PC-9 (cell line): Measurements from ENCODE around the gene TEC. TPM values are rescaled to one million over a fixed set of nuclear protein-coding genes. Genes with fewer than 3 reads are reported as not detected.
"Not testable (repeated sequence)": the region's sequence is repeated elsewhere in the genome, so short reads cannot be mapped to it uniquely, and the experiment has no call there.

Source experiments
- BruUV-seq: library from RNA; stranded (reverse); fragments of 400-500 nt; replicated peaks from 2 replicates; lab custom pipeline; 2021; lab: Mats Ljungman, UMichigan
- CTCF ChIA-PET: fragments of 300-600 bp; sonication (Branson Sonifier 250); formaldehyde crosslinking; loops from one replicate; lab custom pipeline; 2022; ENCODE audit warnings: antibody characterized with exemption; lab: Charles Lee
- POLR2A ChIA-PET: fragments of 300-600 bp; sonication (Branson Sonifier 250); formaldehyde crosslinking; loops from one replicate; lab custom pipeline; 2022; ENCODE audit warnings: antibody characterized with exemption; ENCODE audit not compliant: unreplicated experiment; lab: Charles Lee
- DNase-seq, 2 experiments: peaks; one replicate each; pipeline versions ENCODE4 v3.0.0 to v3.0.0-alpha.2; 2015 to 2022; ENCODE audit warnings: mixed read lengths in 1 of 2
- H2AFZ ChIP-seq: fragments of 200-600 bp; sonication (generic); 2 replicates; pipeline ENCODE4 v1.8.1; 2017; ENCODE audit warnings: antibody characterized with exemption
- H3F3A ChIP-seq: fragments of 200-600 bp; sonication (generic); 2 replicates; pipeline ENCODE4 v1.8.1; 2017; ENCODE audit warnings: antibody characterized with exemption, mild to moderate bottlenecking, low read depth; ENCODE audit not compliant: insufficient read depth
- H3K27ac ChIP-seq: fragments of 200-600 bp; sonication (generic); 2 replicates; pipeline ENCODE4 v1.6.1; 2016; ENCODE audit warnings: mixed run types
- H3K27me3 ChIP-seq: fragments of 200-600 bp; sonication (generic); 2 replicates; pipeline ENCODE4 v1.6.1; 2016; ENCODE audit warnings: low read depth, mixed run types; ENCODE audit not compliant: insufficient read depth
- H3K36me3 ChIP-seq: fragments of 200-600 bp; sonication (generic); 2 replicates; pipeline ENCODE4 v1.6.1; 2016; ENCODE audit warnings: low read depth, mixed run types
- H3K4me1 ChIP-seq: fragments of 200-600 bp; sonication (generic); replicated peaks from 2 replicates; pipeline ENCODE4 v1.6.1; 2016; ENCODE audit warnings: mixed run types; ENCODE audit not compliant: insufficient read depth
- H3K4me2 ChIP-seq: fragments of 200-600 bp; sonication (generic); 2 replicates; pipeline ENCODE4 v1.6.1; 2017; ENCODE audit warnings: mixed run types
- H3K4me3 ChIP-seq: fragments of 200-600 bp; sonication (generic); 2 replicates; pipeline ENCODE4 v1.6.1; 2016; ENCODE audit warnings: mixed run types
- H3K79me2 ChIP-seq: fragments of 200-600 bp; sonication (generic); 2 replicates; pipeline ENCODE4 v1.6.1; 2017; ENCODE audit warnings: low read depth, mixed run types
- H3K9me2 ChIP-seq: fragments of 200-600 bp; sonication (generic); 2 replicates; pipeline ENCODE4 v1.8.1; 2017; ENCODE audit warnings: mild to moderate bottlenecking; ENCODE audit not compliant: insufficient read depth
- H3K9me3 ChIP-seq: fragments of 200-600 bp; sonication (generic); 2 replicates; pipeline ENCODE4 v1.8.1; 2016; ENCODE audit warnings: low read depth; ENCODE audit not compliant: insufficient read depth
- H4K20me1 ChIP-seq: fragments of 200-600 bp; sonication (generic); 2 replicates; pipeline ENCODE4 v1.8.1; 2017; ENCODE audit not compliant: insufficient read depth
- EZH2 ChIP-seq: fragments of 200-600 bp; sonication (generic); IDR thresholded peaks from 2 replicates; pipeline ENCODE4 v1.8.0; 2017; ENCODE audit warnings: antibody characterized with exemption, low read depth
- intact Hi-C: fragments of 100-400 bp; cut with micrococcal nuclease; formaldehyde crosslinking; loops from one replicate; pipeline ENCODE4 v1.10.0; 2022; ENCODE audit not compliant: unreplicated experiment
- total RNA-seq: library from RNA; stranded (reverse); gene quantifications from 2 replicates; pipeline ENCODE4 v1.2.3, GENCODE V29; 2021
- TF ChIP-seq, protein P1 (sequence below): fragments of 200-600 bp; sonication (generic); conservative IDR thresholded peaks from 2 replicates; pipeline ENCODE4 v1.6.1; 2017; ENCODE audit warnings: mixed run types, antibody characterized with exemption, mild to moderate bottlenecking, moderate library complexity

The TEC gene
- total RNA-seq, 1 experiment from 2014 or later: 6.2 TPM

DNA sequence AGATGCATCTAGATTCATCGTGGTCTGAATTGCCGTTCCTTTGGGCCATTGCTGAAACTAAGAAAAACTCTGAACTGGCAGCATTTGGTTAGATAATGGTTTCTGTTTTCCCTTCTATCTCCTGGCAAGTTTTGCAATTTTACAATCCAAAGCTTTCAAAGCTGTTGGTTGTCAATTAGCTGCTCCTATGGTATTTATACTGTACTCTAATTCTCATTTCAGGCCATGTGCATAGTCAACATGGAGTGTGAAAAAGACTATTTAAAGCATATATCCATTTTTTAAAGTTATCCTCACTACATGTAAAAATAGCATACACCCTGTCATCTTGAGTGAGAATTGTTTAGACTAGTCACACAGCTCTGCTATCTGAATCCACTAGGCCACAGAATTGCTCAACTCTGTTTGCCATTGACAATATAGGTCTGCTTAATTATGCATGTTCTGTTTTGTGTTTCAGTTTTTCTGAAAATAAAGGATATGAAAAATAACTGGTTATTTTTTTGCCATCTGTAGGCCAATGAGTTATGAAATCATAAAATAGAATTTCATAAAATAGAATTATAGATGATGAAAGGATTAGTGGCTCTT, 27.7 kb upstream of the TEC start:
- BruUV-seq: no TSS peak
- H3K9me3 ChIP-seq: no peaks in the 10 kb centered on the region
- no peaks in the 10 kb centered on the region for H3K9me2 ChIP-seq
- no peak for TF ChIP-seq EZH2
- TF ChIP-seq, protein P1, sequence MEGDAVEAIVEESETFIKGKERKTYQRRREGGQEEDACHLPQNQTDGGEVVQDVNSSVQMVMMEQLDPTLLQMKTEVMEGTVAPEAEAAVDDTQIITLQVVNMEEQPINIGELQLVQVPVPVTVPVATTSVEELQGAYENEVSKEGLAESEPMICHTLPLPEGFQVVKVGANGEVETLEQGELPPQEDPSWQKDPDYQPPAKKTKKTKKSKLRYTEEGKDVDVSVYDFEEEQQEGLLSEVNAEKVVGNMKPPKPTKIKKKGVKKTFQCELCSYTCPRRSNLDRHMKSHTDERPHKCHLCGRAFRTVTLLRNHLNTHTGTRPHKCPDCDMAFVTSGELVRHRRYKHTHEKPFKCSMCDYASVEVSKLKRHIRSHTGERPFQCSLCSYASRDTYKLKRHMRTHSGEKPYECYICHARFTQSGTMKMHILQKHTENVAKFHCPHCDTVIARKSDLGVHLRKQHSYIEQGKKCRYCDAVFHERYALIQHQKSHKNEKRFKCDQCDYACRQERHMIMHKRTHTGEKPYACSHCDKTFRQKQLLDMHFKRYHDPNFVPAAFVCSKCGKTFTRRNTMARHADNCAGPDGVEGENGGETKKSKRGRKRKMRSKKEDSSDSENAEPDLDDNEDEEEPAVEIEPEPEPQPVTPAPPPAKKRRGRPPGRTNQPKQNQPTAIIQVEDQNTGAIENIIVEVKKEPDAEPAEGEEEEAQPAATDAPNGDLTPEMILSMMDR: no peak
- no peak overlapping the region for H3K4me3 ChIP-seq
- no peak overlapping the region for H2AFZ ChIP-seq
- H3K4me1 ChIP-seq: no peaks in the 10 kb centered on the region
- POLR2A ChIA-PET: no interaction called here
- intact Hi-C loops: no loop called here
- no peak for DNase-seq
- H4K20me1 ChIP-seq: no peaks in the 10 kb centered on the region
- no peaks in the 10 kb centered on the region for H3K36me3 ChIP-seq
- CTCF ChIA-PET: no interaction called here
- H3K27me3 ChIP-seq: no peaks in the 10 kb centered on the region
- no peak overlapping the region for H3K27ac ChIP-seq
- no peaks in the 10 kb centered on the region for H3F3A ChIP-seq
- H3K79me2 ChIP-seq: no peaks in the 10 kb centered on the region
- no peak overlapping the region for H3K4me2 ChIP-seq

DNA sequence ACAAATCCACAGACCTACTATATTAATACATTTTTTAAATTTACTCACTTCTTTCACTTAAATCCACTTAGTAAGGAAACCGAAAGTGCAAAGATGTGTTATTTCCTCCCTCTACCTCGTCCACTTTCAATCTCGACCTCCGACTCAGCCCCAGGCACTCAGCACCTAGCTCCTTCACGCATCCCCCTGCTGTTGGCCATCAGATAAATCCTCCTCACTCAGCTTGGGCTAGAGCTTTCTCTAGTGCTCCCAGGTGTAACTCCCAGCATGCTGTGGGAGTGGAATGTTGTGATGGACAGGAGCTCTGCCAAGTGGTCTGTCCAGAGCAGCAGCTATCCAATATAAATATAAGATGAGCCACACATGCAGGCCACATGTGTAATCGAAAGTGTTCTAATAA, 26.7 kb upstream of the TEC start:
- no peaks in the 10 kb centered on the region for H3K79me2 ChIP-seq
- H3K36me3 ChIP-seq: no peaks in the 10 kb centered on the region
- DNase-seq: no peak
- CTCF ChIA-PET: no interaction called here
- no peak overlapping the region for H3K27ac ChIP-seq
- no peaks in the 10 kb centered on the region for H3K9me3 ChIP-seq
- BruUV-seq: no TSS peak
- no peaks in the 10 kb centered on the region for H3K27me3 ChIP-seq
- no peaks in the 10 kb centered on the region for H3F3A ChIP-seq
- H3K4me3 ChIP-seq: no peak overlapping the region
- no peaks in the 10 kb centered on the region for H3K4me1 ChIP-seq
- H3K9me2 ChIP-seq: no peaks in the 10 kb centered on the region
- H2AFZ ChIP-seq: no peak overlapping the region
- no peak overlapping the region for H3K4me2 ChIP-seq
- intact Hi-C loops: no loop called here
- no peaks in the 10 kb centered on the region for H4K20me1 ChIP-seq
- no peak for TF ChIP-seq EZH2
- TF ChIP-seq, protein P1: no peak
- POLR2A ChIA-PET: no interaction called here

DNA sequence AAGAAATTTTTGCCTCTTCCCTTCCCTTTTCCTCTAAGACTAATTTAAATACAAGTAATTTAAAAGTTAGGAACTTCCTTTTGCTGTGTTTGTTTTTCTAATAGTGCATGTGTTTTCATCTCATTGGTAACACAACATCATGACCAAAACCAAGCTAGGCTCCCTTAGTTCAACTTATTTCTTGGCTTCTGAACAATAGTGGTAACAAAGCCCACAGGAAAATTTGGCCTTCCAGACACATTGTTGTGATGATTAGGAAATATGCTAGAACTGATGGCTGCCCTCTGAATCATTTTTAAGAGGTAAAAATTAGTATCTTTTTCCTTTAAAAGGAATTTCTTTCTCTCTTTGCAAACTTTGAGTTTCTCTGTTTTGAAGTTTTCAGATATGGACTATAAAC, 25.5 kb upstream of the TEC start:
- Histone ChIP-seq H3K4me1 (no peaks in the 10 kb centered on the region), H3K9me2 (no peaks in the 10 kb centered on the region), H2AFZ (no peak overlapping the region), H3K27ac (no peak overlapping the region), H3F3A (no peaks in the 10 kb centered on the region), H3K27me3 (no peaks in the 10 kb centered on the region), H4K20me1 (no peaks in the 10 kb centered on the region), H3K36me3 (no peaks in the 10 kb centered on the region), H3K4me3 (no peak overlapping the region), H3K4me2 (no peak overlapping the region), H3K79me2 (no peaks in the 10 kb centered on the region), H3K9me3 (no peaks in the 10 kb centered on the region)
- ChIA-PET CTCF (interaction anchor here (0.5 kb wide), 1 partner anchor 294 kb away, joined by 3 read pairs; no protein-coding TSS in a partner anchor), POLR2A (no interaction called here)
- TF ChIP-seq, protein P1: no peak
- no peak for TF ChIP-seq EZH2
- DNase-seq: no peak
- intact Hi-C loops: no loop called here
- no TSS peak for BruUV-seq

DNA sequence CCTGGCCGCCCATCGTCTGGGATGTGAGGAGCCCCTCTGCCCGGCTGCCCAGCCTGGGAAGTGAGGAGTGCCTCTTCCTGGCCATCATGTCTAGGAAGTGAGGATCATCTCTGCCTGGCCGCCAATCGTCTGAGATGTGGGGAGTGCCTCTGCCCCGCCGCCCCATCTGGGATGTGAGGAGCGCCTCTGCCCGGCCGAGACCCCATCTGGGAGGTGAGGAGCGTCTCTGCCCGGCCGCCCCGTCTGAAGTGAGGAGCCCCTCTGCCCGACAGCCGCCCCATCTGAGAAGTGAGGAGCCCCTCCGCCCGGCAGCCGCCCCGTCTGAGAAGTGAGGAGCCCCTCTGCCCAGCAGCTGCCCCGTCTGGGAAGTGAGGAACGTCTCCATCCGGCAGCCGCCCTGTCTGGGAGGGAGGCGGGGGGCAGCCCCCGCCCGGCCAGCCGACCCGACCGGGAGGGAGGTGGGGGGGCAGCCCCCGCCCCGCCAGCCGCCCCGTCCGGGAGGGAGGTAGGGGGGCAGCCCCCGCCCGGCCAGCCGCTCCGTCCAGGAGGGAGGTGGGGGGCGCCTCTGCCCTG, 22.7 kb upstream of the TEC start:
- POLR2A ChIA-PET, CTCF ChIA-PET, H3F3A ChIP-seq, intact Hi-C loops, H3K4me3 ChIP-seq, H3K27me3 ChIP-seq, BruUV-seq, H3K9me3 ChIP-seq, H2AFZ ChIP-seq, DNase-seq, H4K20me1 ChIP-seq, H3K79me2 ChIP-seq, H3K27ac ChIP-seq, H3K9me2 ChIP-seq, H3K4me1 ChIP-seq, H3K36me3 ChIP-seq, H3K4me2 ChIP-seq: not testable (repeated sequence)
